HepG2 (cell line): ENCODE results near the gene RPS19. TPM values are rescaled to one million over a fixed set of nuclear protein-coding genes. Genes with fewer than 3 reads are reported as not detected.
A peak's percentile ranks its signal among the peaks of the same experiment; 100 is the strongest.

Experiments
- CBFB ChIP-seq: sonication (generic); formaldehyde crosslinking; IDR thresholded peaks from 2 replicates; pipeline ENCODE4 v1.4.0; 2020; ENCODE audit warnings: missing genetic modification reagents
- CEBPB ChIP-seq: IDR thresholded peaks from 2 replicates; pipeline ENCODE4 v1.6.1; 2011; ENCODE audit warnings: low read depth, low read length, improper control_type of control experiment, borderline replicate concordance
- FOXA1 ChIP-seq, 2 experiments: fragments of 450-650 bp in 1 of 2; sonication (generic) in 1 of 2; formaldehyde crosslinking in 1 of 2; IDR thresholded peaks; 2 replicates each; pipeline versions ENCODE4 v1.4.0 to v1.6.1; 2016 to 2020; ENCODE audit warnings: missing genetic modification reagents in 1 of 2
- FOXA3 ChIP-seq: IDR thresholded peaks from 2 replicates; pipeline ENCODE4 v1.6.1; 2016; ENCODE audit warnings: missing genetic modification reagents, missing compliant biosample characterization
- GABPB1 ChIP-seq: IDR thresholded peaks from 2 replicates; pipeline ENCODE4 v1.6.1; 2016; ENCODE audit warnings: mild to moderate bottlenecking, missing genetic modification reagents, moderate library complexity, missing compliant biosample characterization
- HIVEP1 ChIP-seq: sonication (generic); formaldehyde crosslinking; IDR thresholded peaks from 2 replicates; pipeline ENCODE4 v1.4.0; 2020; ENCODE audit warnings: mild to moderate bottlenecking, missing genetic modification reagents
- HMGXB4 ChIP-seq, 2 experiments: sonication (generic) in 1 of 2; formaldehyde crosslinking in 1 of 2; IDR thresholded peaks; 2 replicates each; pipeline versions ENCODE4 v1.4.0 to v1.6.1; 2018 to 2020; ENCODE audit warnings: missing genetic modification reagents in 2 of 2, borderline replicate concordance in 1 of 2, low read depth in 1 of 2, mild to moderate bottlenecking in 1 of 2, missing biosample characterization in 1 of 2
- HNF4G ChIP-seq, 2 experiments: sonication (generic) in 1 of 2; formaldehyde crosslinking in 1 of 2; IDR thresholded peaks; 2 replicates each; pipeline versions ENCODE4 v1.4.0 to v1.6.1; 2011 to 2020; ENCODE audit warnings: borderline replicate concordance in 2 of 2, low read depth in 2 of 2, mild to moderate bottlenecking in 2 of 2, low read length in 1 of 2, missing genetic modification reagents in 1 of 2, moderate library complexity in 1 of 2
- KDM2A ChIP-seq: sonication (generic); formaldehyde crosslinking; IDR thresholded peaks from 2 replicates; pipeline ENCODE4 v1.4.0; 2020; ENCODE audit warnings: low read depth, missing genetic modification reagents, borderline replicate concordance
- KLF15 ChIP-seq: sonication (generic); formaldehyde crosslinking; IDR thresholded peaks from 2 replicates; pipeline ENCODE4 v1.8.1; 2023; ENCODE audit warnings: borderline replicate concordance, mild to moderate bottlenecking, inconsistent platforms, missing genetic modification reagents, mixed read lengths
- MXD3 ChIP-seq: IDR thresholded peaks from 2 replicates; pipeline ENCODE4 v1.6.1; 2016; ENCODE audit warnings: mild to moderate bottlenecking, missing biosample characterization, missing genetic modification reagents
- NFYC ChIP-seq: IDR thresholded peaks from 2 replicates; pipeline ENCODE4 v1.6.1; 2016; ENCODE audit warnings: missing genetic modification reagents, missing compliant biosample characterization
- RAD21 ChIP-seq: fragments of 450-650 bp; formaldehyde crosslinking; IDR thresholded peaks from 2 replicates; pipeline ENCODE4 v1.5.0; 2020; ENCODE audit warnings: mild to moderate bottlenecking
- RARA ChIP-seq: IDR thresholded peaks from 2 replicates; pipeline ENCODE4 v1.6.1; 2016; ENCODE audit warnings: missing genetic modification reagents, missing compliant biosample characterization
- SIN3B ChIP-seq: fragments of 150-350 bp; IDR thresholded peaks from 2 replicates; pipeline ENCODE4 v1.6.1; 2014; ENCODE audit warnings: low read length
- SMARCC2 ChIP-seq: fragments of 450-650 bp; IDR thresholded peaks from 2 replicates; pipeline ENCODE4 v1.6.1; 2017; ENCODE audit warnings: antibody characterized with exemption, mild to moderate bottlenecking
- SOX6 ChIP-seq, 2 experiments: fragments of 450-650 bp in 1 of 2; sonication (generic) in 1 of 2; formaldehyde crosslinking in 1 of 2; IDR thresholded peaks; 2 replicates each; pipeline versions ENCODE4 v1.4.0 to v1.6.1; 2017 to 2020; ENCODE audit warnings: antibody characterized with exemption in 1 of 2, mild to moderate bottlenecking in 1 of 2, missing genetic modification reagents in 1 of 2
- TBX2 ChIP-seq: sonication (generic); formaldehyde crosslinking; IDR thresholded peaks from 2 replicates; pipeline ENCODE4 v1.5.0; 2020; ENCODE audit warnings: missing genetic modification reagents, mild to moderate bottlenecking, borderline replicate concordance
- TCF7L2 ChIP-seq: IDR thresholded peaks from 2 replicates; pipeline ENCODE4 v1.6.1; 2011; ENCODE audit warnings: mild to moderate bottlenecking, low read depth, low read length, moderate library complexity
- ZKSCAN5 ChIP-seq: sonication (generic); formaldehyde crosslinking; IDR thresholded peaks from 2 replicates; pipeline ENCODE4 v1.5.1; 2020; ENCODE audit warnings: mild to moderate bottlenecking, missing genetic modification reagents
- ZNF12 ChIP-seq: sonication (generic); formaldehyde crosslinking; IDR thresholded peaks from 2 replicates; pipeline ENCODE4 v1.5.0; 2020; ENCODE audit warnings: missing genetic modification reagents
- ZNF18 ChIP-seq: sonication (generic); formaldehyde crosslinking; IDR thresholded peaks from 2 replicates; pipeline ENCODE4 v1.8.0; 2022; ENCODE audit warnings: mild to moderate bottlenecking, missing genetic modification reagents; ENCODE audit not compliant: insufficient replicate concordance
- ZNF468 ChIP-seq: sonication (generic); formaldehyde crosslinking; IDR thresholded peaks from 2 replicates; pipeline ENCODE4 v1.8.0; 2022; ENCODE audit warnings: mild to moderate bottlenecking, moderate library complexity, missing genetic modification reagents
- ZNF530 ChIP-seq: sonication (generic); formaldehyde crosslinking; IDR thresholded peaks from 2 replicates; pipeline ENCODE4 v1.5.0; 2020; ENCODE audit warnings: low read depth, mild to moderate bottlenecking, missing genetic modification reagents
- ZNF546 ChIP-seq: sonication (generic); formaldehyde crosslinking; conservative IDR thresholded peaks from 2 replicates; pipeline ENCODE4 v1.8.1; 2023; ENCODE audit warnings: mild to moderate bottlenecking, missing genetic modification reagents
- ZNF550 ChIP-seq: sonication (generic); formaldehyde crosslinking; IDR thresholded peaks from 2 replicates; pipeline ENCODE4 v1.4.0; 2020; ENCODE audit warnings: mild to moderate bottlenecking, missing genetic modification reagents, borderline replicate concordance
- ZNF629 ChIP-seq: sonication (generic); formaldehyde crosslinking; conservative IDR thresholded peaks from 2 replicates; pipeline ENCODE4 v1.5.0; 2020; ENCODE audit warnings: missing genetic modification reagents
- ZNF816 ChIP-seq: sonication (generic); formaldehyde crosslinking; IDR thresholded peaks from 2 replicates; pipeline ENCODE4 v1.8.0; 2022; ENCODE audit warnings: missing genetic modification reagents, mild to moderate bottlenecking, borderline replicate concordance
- ZSCAN22 ChIP-seq: sonication (generic); formaldehyde crosslinking; IDR thresholded peaks from 2 replicates; pipeline ENCODE4 v1.4.0; 2020; ENCODE audit warnings: mild to moderate bottlenecking, missing genetic modification reagents
- polyA plus RNA-seq, 8 experiments: library from polyadenylated mRNA; depleted of rRNA in 3 of 8; stranded (reverse) in 7 of 8; unstranded in 1 of 8; fragments of >200 nt; fragmentation: Illumina TruSeq in 4 of 8; extraction: Trizol in 4 of 8; gene quantifications; 2 replicates each; pipeline versions ENCODE4 v1.2.1 to v1.2.3, GENCODE V29; 2011 to 2016; ENCODE audit warnings: low read depth in 4 of 8, missing spikeins in 1 of 8, mixed read lengths in 1 of 8; ENCODE audit not compliant: insufficient read depth in 1 of 8
- total RNA-seq, 5 experiments: library from RNA; depleted of rRNA; stranded (reverse); fragments of >200 nt; fragmentation: Illumina TruSeq; extraction: Trizol; gene quantifications; 2 replicates each; pipeline ENCODE4 v1.2.3, GENCODE V29; 2016; ENCODE audit warnings: low read depth in 1 of 5

Gene RPS19
- total and polyA plus RNA-seq, 2 of the 13 experiments (the other 11 are each of a cell fraction or from before 2014, with no cell fraction given), result 1,983 to 4,758 TPM

- TF ChIP-seq KLF15 (CRISPR knock-in tag) (no peak), HIVEP1 (CRISPR knock-in tag) (no peak), KDM2A (no peak), ZSCAN22 (CRISPR knock-in tag) (peak; percentile 96), ZNF629 (CRISPR knock-in tag) (no peak), TBX2 (CRISPR knock-in tag) (peak; percentile 47; the same call in 1 of the 2 replicates), HMGXB4 (CRISPR knock-in tag; IDR thresholded peaks at IDR 0.05; ENCODE audit: borderline replicate concordance in 1 of 2, low read depth in 1 of 2) (no peak), CBFB (CRISPR knock-in tag) (no peak), ZNF468 (CRISPR knock-in tag) (no peak), MXD3 (CRISPR knock-in tag) (no peak), ZNF546 (CRISPR knock-in tag) (no peak), SOX6 (IDR thresholded peaks at IDR 0.05) (no peak), SOX6 (CRISPR knock-in tag; IDR thresholded peaks at IDR 0.05) (peak; percentile 26; the same call in 1 of the 2 replicates), ZKSCAN5 (CRISPR knock-in tag) (no peak), FOXA3 (CRISPR knock-in tag) (no peak), ZNF12 (CRISPR knock-in tag) (no peak), RAD21 (CRISPR knock-in tag) (no peak), ZNF816 (CRISPR knock-in tag) (no peak), ZNF18 (CRISPR knock-in tag) (no peak), FOXA1 (IDR thresholded peaks at IDR 0.05) (no peak), FOXA1 (CRISPR knock-in tag; IDR thresholded peaks at IDR 0.05) (no peak), RARA (CRISPR knock-in tag) (peak; percentile 50), ZNF550 (CRISPR knock-in tag) (no peak), SMARCC2 (no peak), ZNF530 (CRISPR knock-in tag) (no peak), HNF4G (IDR thresholded peaks at IDR 0.05; ENCODE audit: borderline replicate concordance, low read depth, low read length) (peak; percentile 26; the same call in 1 of the 2 replicates), HNF4G (CRISPR knock-in tag; IDR thresholded peaks at IDR 0.05; ENCODE audit: borderline replicate concordance, low read depth) (no peak), SIN3B (no peak), NFYC (no peak), CEBPB (peak; percentile 25; the same call in 1 of the 2 replicates), TCF7L2 (no peak), GABPB1 (peak; percentile 65; the same call in 1 of the 2 replicates)
Measured at GRCh38 chr19:41893899-41894298, 33.8 kb downstream of the RPS19 start (continued).
